Activated CD4-positive, alpha-beta memory T cell treated with anti-CD3 and anti-CD28 coated beads for 36 hours (primary cell): ENCODE data around the gene OVOL3. TPM values are rescaled to one million over a fixed set of nuclear protein-coding genes. Genes with fewer than 3 reads are reported as not detected.

ENCODE experiments used
- CTCF ChIA-PET: fragments of 350-600 bp; sonication (Branson Sonifier 250); formaldehyde crosslinking; loops from one replicate; lab custom pipeline; 2021; ENCODE audit warnings: antibody characterized with exemption, inconsistent platforms; lab: Charles Lee
- POLR2A ChIA-PET: fragments of 350-600 bp; sonication (Branson Sonifier 250); formaldehyde crosslinking; loops from one replicate; lab custom pipeline; 2021; ENCODE audit warnings: antibody characterized with exemption; lab: Charles Lee
- DNase-seq: peaks from one replicate; pipeline ENCODE4 v3.0.0-alpha.2; 2020
- H3K27ac Mint-ChIP-seq: one replicate; pipeline ENCODE4 v1.8.0; 2021; ENCODE audit warnings: mixed read lengths
- H3K27me3 Mint-ChIP-seq: one replicate; pipeline ENCODE4 v1.8.0; 2021; ENCODE audit warnings: mixed read lengths
- H3K36me3 Mint-ChIP-seq: one replicate; pipeline ENCODE4 v1.8.0; 2021; ENCODE audit warnings: mixed read lengths
- H3K4me1 Mint-ChIP-seq: one replicate; pipeline ENCODE4 v1.8.0; 2021; ENCODE audit warnings: low read depth, mixed read lengths
- H3K4me3 Mint-ChIP-seq: one replicate; pipeline ENCODE4 v1.8.0; 2021; ENCODE audit warnings: mild to moderate bottlenecking, mixed read lengths
- H3K9me3 Mint-ChIP-seq: one replicate; pipeline ENCODE4 v1.8.0; 2021; ENCODE audit warnings: mixed read lengths
- intact Hi-C: fragments of 100-400 bp; cut with micrococcal nuclease; formaldehyde crosslinking; loops from one replicate; pipeline ENCODE4 v1.15.1; 2023
- total RNA-seq, 2 experiments: library from RNA; stranded (reverse); gene quantifications; one replicate each; pipeline ENCODE4 v1.2.3, GENCODE V29; 2021

OVOL3 gene
- total RNA-seq, 2 experiments from 2014 or later: not detected

DNA sequence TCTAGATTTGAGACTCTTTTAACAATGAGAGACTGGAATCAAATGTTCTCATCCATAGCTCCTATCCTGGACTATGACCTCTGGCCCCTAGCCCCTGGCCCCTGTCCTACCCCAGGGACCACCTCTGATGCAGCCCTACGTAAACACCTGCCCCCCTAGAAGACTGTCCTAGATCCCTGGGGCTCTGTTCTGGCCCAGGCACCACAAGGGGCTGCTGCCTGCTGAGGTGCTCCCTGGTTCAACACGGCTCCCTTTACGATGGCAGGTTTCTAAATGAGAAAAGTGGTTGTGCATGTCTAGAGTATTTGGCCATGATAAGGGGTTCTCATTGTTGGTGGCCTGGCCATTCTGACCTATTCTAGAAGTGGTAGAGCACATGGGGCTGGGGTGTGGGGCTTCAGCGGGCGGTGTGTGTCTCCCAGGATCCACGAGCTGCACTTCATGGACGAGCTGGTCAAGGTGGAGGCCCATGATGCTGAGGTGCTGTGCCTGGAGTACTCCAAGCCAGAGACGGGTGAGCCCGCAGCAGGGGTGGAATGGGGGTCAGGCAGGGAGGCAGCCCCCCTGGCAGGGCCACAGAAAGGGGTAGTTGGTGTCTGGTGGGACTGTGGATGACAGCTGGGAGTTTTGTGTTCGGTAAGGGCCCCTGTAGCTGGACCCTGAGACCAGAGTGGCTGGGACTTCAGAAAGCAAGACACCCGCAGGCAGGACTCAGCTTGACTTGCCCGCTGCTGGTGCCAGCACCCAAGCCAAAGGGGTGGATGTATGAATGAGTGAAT, 26.5 kb upstream of the OVOL3 start:
- CTCF ChIA-PET: no interaction called here
- no peak overlapping the region for H3K27ac Mint-ChIP-seq
- no peak overlapping the region for H3K4me3 Mint-ChIP-seq
- peaks cover 47% of the 10 kb centered on the region for H3K36me3 Mint-ChIP-seq
- no peaks in the 10 kb centered on the region for H3K4me1 Mint-ChIP-seq
- DNase-seq: no peak
- intact Hi-C loops: no loop called here
- POLR2A ChIA-PET: no interaction called here
- no peaks in the 10 kb centered on the region for H3K27me3 Mint-ChIP-seq
- H3K9me3 Mint-ChIP-seq: no peaks in the 10 kb centered on the region

DNA sequence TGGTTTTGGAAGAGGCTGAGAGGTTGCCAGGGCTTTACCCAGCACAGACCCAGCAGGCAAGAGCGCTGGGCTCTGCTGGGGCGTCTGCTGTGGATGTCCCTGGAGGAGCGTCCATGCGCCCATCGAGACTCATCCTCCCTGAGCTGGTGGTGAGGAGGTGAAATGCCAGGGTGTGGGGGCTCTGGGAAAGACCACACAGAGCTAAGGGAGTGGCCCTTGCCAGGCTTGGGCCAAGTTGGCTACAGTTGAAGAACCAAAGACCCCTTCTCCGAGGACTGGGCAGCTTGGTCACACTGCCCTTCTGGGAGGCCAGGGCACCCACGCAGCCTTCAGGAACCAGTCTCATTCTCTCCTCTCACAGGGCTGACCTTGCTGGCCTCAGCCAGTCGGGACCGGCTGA, 24.6 kb upstream of the OVOL3 start:
- H3K9me3 Mint-ChIP-seq: no peaks in the 10 kb centered on the region
- ChIA-PET CTCF (no interaction called here), POLR2A (no interaction called here)
- H3K27me3 Mint-ChIP-seq: no peaks in the 10 kb centered on the region
- H3K36me3 Mint-ChIP-seq: peaks cover 49% of the 10 kb centered on the region
- intact Hi-C loops: no loop called here
- no peak for DNase-seq
- no peaks in the 10 kb centered on the region for H3K4me1 Mint-ChIP-seq
- no peak overlapping the region for H3K27ac Mint-ChIP-seq
- H3K4me3 Mint-ChIP-seq: no peak overlapping the region

DNA sequence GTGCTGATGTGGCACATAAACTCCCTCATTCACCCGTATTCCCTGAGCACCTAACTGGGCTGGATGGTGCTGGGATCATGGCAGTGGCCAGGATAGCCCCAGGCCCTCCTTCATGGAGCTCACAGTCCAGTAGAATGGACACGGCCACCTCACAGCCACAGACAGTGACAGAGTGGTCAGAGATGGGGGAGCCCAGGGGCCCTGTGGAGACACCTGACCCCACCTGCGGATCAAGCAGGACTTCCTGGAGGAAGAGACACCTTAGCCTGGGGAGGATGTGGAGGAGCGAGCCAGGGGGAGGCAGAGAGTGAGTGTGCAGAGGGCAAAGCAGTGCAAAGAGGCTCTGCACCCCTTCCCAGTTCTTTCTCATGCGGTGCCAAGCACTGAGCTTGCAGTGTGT, 21.1 kb upstream of the OVOL3 start:
- peaks cover 16% of the 10 kb centered on the region for H3K4me1 Mint-ChIP-seq
- no peak overlapping the region for H3K27ac Mint-ChIP-seq
- POLR2A ChIA-PET: no interaction called here

DNA sequence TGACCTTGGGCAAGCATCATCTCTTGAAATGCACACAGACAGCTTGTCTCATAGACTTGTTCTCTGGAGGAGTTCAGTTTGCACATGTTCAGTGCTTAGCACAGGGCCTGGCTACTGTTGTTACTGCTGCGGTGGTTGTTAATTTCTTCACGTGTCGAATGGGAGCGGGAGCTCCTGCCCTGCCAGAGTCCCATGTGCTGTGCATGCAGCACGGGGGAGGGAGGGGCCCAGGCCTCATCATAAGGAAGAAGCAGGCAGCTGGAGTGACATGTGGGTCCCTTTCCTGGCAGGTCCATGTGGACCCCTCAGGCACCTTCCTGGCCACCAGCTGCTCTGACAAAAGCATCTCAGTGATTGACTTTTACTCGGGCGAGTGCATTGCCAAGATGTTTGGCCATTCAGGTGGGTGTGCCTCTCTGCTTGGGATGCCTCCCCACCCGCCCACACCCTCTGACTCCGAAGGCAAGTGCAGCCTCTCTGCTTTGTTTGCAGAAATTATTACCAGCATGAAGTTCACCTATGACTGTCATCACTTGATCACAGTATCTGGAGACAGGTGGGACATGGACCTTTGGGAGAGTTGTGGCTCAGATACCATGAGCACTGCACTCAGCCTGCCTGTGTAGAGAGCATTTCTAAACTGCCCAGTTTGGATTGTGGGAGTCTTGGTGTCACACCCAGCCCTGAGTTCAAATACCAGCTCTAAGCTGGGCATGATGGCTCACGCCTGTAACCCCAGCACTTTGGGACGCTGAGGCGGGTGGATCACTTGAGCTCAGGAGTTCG, 19.8 kb upstream of the OVOL3 start:
- intact Hi-C loops: no loop called here
- ChIA-PET CTCF (no interaction called here), POLR2A (no interaction called here)
- no peak for DNase-seq
- Mint-ChIP-seq H3K9me3 (no peaks in the 10 kb centered on the region), H3K4me1 (peaks cover 16% of the 10 kb centered on the region), H3K36me3 (peaks cover 35% of the 10 kb centered on the region), H3K27me3 (no peaks in the 10 kb centered on the region), H3K4me3 (no peak overlapping the region), H3K27ac (no peak overlapping the region)

More for the DNA sequence above, 21.1 kb upstream of the OVOL3 start:
- no peaks in the 10 kb centered on the region for H3K9me3 Mint-ChIP-seq
- H3K4me3 Mint-ChIP-seq: no peak overlapping the region
- H3K27me3 Mint-ChIP-seq: no peaks in the 10 kb centered on the region
- DNase-seq: no peak
- intact Hi-C loops: no loop called here
- peaks cover 31% of the 10 kb centered on the region for H3K36me3 Mint-ChIP-seq
- CTCF ChIA-PET: no interaction called here

DNA sequence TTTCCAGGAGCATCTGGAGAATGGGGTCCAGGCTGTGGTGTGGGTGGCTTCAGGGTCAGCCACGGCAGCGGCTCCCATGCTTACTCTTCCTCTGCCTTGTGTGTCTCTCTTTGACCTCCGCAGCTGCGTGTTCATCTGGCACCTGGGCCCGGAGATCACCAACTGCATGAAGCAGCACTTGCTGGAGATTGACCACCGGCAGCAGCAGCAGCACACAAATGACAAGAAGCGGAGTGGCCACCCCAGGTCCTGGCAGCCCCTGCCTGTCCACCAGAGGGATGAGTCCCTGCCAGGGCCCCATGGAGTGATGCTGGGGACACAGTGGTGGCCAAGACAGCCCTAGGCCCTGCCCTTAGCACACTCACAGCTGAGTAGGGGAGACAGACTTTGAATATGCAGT, 18.4 kb upstream of the OVOL3 start:
- no peaks in the 10 kb centered on the region for H3K9me3 Mint-ChIP-seq
- H3K27ac Mint-ChIP-seq: peak overlapping the region; percentile 49
- peaks cover 16% of the 10 kb centered on the region for H3K4me1 Mint-ChIP-seq
- H3K27me3 Mint-ChIP-seq: no peaks in the 10 kb centered on the region
- H3K36me3 Mint-ChIP-seq: peaks cover 39% of the 10 kb centered on the region
- ChIA-PET CTCF (no interaction called here), POLR2A (no interaction called here)
- intact Hi-C loops: loop anchor here (2.0 kb wide), 1 partner anchor 38 kb away; the partner anchor contains the start of genes THAP8 and WDR62
- no peak for DNase-seq
- H3K4me3 Mint-ChIP-seq: no peak overlapping the region

DNA sequence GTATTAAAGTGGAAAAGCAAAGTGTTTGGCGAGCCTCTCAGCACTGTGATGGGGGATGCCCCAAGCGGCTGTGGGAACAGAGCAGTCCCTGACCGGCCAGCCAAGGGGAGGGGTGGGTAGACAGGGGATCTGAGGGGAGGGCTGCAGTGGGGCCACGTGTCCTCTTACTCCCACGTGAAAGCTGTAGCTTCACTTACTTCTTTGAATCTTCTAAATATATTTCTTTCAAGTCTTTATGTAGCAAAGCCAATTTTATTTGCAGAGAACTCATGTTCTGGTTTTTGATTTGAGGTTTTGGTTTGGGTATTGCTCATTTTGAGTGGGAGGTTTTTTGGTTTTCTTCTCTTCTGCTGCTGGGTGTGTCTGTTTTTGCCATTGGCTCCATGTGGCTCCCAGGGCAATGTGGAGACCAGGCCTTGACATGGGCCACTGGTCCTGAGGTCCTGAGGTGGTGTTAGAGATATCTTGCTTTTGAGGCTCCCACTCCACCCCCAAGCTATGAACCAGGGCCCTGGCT, 17.7 kb upstream of the OVOL3 start:
- H3K36me3 Mint-ChIP-seq: peaks cover 34% of the 10 kb centered on the region
- ChIA-PET CTCF (no interaction called here), POLR2A (no interaction called here)
- H3K4me1 Mint-ChIP-seq: peaks cover 16% of the 10 kb centered on the region
- intact Hi-C loops: loop anchor here (2.0 kb wide), 1 partner anchor 38 kb away; the partner anchor contains the start of genes THAP8 and WDR62
- H3K4me3 Mint-ChIP-seq: no peak overlapping the region
- peak overlapping the region; percentile 49 for H3K27ac Mint-ChIP-seq
- H3K27me3 Mint-ChIP-seq: no peaks in the 10 kb centered on the region
- peak; percentile 59 for DNase-seq
- H3K9me3 Mint-ChIP-seq: no peaks in the 10 kb centered on the region

DNA sequence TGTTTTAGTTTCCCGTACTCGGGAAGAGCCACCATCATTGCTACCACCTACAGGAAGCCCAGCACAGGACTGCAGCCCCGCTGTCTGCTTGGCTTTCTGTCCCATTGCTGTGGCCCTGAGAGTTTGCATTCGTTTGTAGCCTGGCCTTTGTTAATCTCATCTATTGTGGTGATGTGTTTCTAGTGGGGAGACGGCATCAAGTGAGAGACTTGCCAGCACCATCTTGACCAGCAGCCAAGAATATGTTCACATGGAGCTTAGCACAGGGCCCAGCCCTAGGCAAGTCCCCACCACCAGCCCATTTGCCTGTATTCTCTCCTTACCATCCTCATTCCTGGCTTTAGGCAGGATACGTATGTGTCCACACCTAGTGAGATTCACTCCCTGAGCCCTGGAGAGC, 17.3 kb upstream of the OVOL3 start:
- H3K4me3 Mint-ChIP-seq: no peak overlapping the region
- no peak for DNase-seq
- CTCF ChIA-PET: no interaction called here
- no peaks in the 10 kb centered on the region for H3K9me3 Mint-ChIP-seq
- H3K27ac Mint-ChIP-seq: no peak overlapping the region
- H3K36me3 Mint-ChIP-seq: peaks cover 33% of the 10 kb centered on the region
- intact Hi-C loops: loop anchor here (2.0 kb wide), 1 partner anchor 39 kb away; the partner anchor contains the start of genes THAP8 and WDR62
- H3K27me3 Mint-ChIP-seq: no peaks in the 10 kb centered on the region
- POLR2A ChIA-PET: no interaction called here
- peaks cover 16% of the 10 kb centered on the region for H3K4me1 Mint-ChIP-seq

DNA sequence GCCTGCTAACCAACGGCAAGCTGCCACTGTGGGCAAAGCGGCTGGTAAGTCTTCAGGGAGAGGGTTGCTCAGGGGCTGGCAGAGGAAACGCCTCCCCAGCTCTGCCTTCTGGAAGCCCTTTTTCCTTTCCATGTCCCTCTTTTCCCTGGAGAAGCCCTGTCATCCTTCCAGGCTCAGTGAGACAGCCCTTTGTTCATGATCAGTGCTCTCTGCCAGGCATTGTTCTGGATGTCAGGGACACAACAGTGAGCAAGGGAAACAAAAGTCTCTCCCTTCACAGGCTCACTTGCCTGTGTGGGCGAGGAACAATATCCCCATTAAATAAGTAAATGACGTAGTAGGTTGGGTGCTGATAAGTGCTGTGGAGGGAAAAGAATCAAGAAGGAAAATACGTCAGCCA, 13.9 kb upstream of the OVOL3 start:
- no peaks in the 10 kb centered on the region for H3K27me3 Mint-ChIP-seq
- intact Hi-C loops: loop anchor here (5.0 kb wide), 1 partner anchor 660 kb away; no protein-coding TSS in a partner anchor
- ChIA-PET POLR2A (no interaction called here), CTCF (no interaction called here)
- H3K4me1 Mint-ChIP-seq: peaks cover 16% of the 10 kb centered on the region
- H3K36me3 Mint-ChIP-seq: peaks cover 24% of the 10 kb centered on the region
- DNase-seq: no peak
- H3K4me3 Mint-ChIP-seq: no peak overlapping the region
- no peak overlapping the region for H3K27ac Mint-ChIP-seq
- no peaks in the 10 kb centered on the region for H3K9me3 Mint-ChIP-seq

DNA sequence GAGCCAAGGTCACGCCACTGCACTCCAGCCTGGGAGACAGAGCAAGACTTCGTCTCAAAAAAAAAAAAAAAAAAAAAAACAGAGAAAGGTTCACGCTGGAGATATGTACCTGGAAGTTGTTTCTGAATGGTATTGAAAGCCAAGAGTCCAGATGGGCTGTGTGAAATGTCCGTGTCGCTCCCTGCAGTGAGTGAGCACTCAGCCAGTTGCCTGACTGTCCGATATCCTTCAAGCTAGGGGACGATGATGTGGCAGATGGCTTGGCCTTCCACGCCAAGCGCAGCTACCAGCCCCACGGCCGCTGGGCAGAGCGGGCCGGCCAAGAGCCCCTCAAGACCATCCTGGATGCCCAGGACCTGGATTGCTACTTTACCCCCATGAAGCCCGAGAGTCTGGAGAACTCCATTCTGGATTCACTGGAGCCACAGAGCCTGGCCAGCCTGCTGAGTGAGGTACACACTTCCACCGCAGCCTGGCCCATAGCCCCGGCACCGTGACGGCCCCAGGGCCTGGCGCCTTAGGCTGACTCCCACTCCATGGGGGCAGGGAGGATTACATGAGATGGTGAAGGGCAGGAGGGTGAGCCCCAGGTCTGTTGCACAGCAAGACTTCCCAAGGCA, 11.7 kb upstream of the OVOL3 start:
- Mint-ChIP-seq H3K9me3 (no peaks in the 10 kb centered on the region), H3K4me3 (no peak overlapping the region), H3K27me3 (no peaks in the 10 kb centered on the region), H3K27ac (no peak overlapping the region), H3K4me1 (no peaks in the 10 kb centered on the region), H3K36me3 (peaks cover 23% of the 10 kb centered on the region)
- intact Hi-C loops: loop anchor here (5.0 kb wide), 1 partner anchor 662 kb away; no protein-coding TSS in a partner anchor
- ChIA-PET POLR2A (no interaction called here), CTCF (interaction anchor here (1.5 kb wide), 1 partner anchor 29 kb away, joined by 3 read pairs; no protein-coding TSS in a partner anchor)
- DNase-seq: no peak

DNA sequence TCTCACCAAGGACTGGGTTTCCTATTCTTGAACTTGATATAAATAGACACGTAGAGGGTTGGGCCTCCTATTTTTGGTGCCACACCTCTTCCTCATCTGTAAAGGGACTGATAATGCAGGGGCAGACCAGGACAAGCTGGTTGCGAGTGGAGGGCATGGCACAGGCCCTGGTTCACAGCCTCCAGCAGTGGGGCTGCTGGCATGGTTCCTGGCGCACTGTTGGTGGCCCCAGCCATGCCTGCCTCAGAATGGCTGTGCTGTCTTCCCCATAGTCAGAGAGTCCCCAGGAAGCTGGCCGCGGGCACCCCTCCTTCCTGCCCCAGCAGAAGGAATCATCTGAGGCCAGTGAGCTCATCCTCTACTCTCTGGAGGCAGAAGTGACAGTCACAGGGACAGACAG, 10.5 kb upstream of the OVOL3 start:
- DNase-seq: no peak
- ChIA-PET CTCF (interaction anchor here (1.5 kb wide), 1 partner anchor 28 kb away, joined by 3 read pairs; no protein-coding TSS in a partner anchor), POLR2A (interaction anchor here (1.4 kb wide), 1 partner anchor 15 kb away, joined by 3 read pairs; the partner anchor contains the start of gene TBCB)
- intact Hi-C loops: no loop called here
- Mint-ChIP-seq H3K36me3 (peaks cover 17% of the 10 kb centered on the region), H3K9me3 (no peaks in the 10 kb centered on the region), H3K27me3 (no peaks in the 10 kb centered on the region), H3K4me1 (no peaks in the 10 kb centered on the region), H3K27ac (no peak overlapping the region), H3K4me3 (no peak overlapping the region)

DNA sequence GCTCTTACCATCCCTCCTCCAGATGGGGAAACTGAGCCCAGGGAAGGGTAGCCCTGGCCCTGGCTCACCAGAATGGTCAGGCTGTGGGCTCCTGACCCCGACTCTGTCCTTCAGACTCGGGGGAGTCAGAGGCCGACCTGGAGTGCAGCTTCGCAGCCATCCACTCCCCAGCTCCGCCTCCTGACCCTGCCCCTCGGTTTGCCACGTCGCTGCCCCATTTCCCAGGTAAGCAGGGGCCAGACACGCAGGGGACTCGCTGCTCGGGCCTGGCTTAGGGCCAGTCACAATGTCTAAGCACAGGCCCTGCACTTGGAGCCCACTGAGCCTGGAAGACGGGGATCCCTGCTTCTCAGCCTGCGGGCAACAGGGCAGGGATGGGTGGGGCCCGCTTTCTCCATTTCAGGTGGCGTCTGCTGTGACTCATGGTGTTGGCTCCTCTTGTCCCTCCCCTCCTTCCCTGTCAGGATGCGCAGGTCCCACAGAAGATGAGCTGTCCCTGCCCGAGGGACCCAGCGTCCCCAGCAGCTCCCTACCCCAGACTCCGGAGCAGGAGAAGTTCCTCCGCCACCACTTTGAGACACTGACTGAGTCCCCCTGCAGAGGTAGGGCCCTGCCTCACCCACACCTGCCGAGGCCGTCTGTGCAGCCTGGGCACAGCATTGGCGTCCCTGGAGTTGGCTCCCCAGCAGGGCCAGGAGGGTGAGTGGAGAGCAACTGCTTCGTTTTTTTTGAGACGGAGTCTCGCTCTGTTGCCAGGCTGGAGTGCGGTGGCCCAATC, 9.2 kb upstream of the OVOL3 start:
- Mint-ChIP-seq H3K27me3 (no peaks in the 10 kb centered on the region), H3K27ac (no peak overlapping the region), H3K9me3 (no peaks in the 10 kb centered on the region), H3K4me1 (no peaks in the 10 kb centered on the region), H3K36me3 (peaks cover 18% of the 10 kb centered on the region), H3K4me3 (no peak overlapping the region)
- ChIA-PET POLR2A (no interaction called here), CTCF (no interaction called here)
- intact Hi-C loops: no loop called here
- no peak for DNase-seq
